ENCODE data around the gene TRIM26. TPM values are rescaled to one million over a fixed set of nuclear protein-coding genes. Genes with fewer than 3 reads are reported as not detected.

TRIM26 gene
- total and polyA plus RNA-seq, 12 donors: 12.0 to 29.0 (median 21.8) TPM

DNA sequence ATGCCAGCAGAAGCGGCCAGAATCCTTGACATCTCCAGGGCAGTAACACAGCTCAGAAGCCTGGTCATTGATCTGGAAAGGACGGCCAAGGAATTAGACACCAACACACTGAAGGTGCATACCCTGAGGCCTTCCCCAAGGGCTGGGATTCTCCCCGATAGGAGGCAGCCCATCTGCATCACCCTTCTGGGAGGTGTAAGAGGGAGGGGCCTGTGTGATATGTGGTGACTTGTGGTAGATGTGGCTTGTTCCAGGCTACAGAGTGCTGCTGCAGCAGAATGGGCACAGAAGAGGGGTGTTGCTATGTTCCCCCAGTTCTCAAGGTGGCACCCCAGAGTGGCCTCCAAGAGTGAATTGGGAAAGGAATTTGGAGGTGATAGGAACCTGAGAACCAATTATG lies 66.1 kb downstream of the TRIM26 start:
- Histone ChIP-seq H3K9me3 (no peaks in the 10 kb centered on the region), H3K27me3 (peaks cover 0 to 52% (median 35%) of the 10 kb centered on the region in 7 donors), H3K36me3 (no peaks in the 10 kb centered on the region), H3K27ac (no peak overlapping the region), H3K4me3 (no peak overlapping the region), H3K4me1 (no peaks in the 10 kb centered on the region)
- no peak for DNase-seq
- WGBS, 2 donors: 68 to 79% methylated on average over 3 of the region's 3 CpGs
- TF ChIP-seq, protein P1, sequence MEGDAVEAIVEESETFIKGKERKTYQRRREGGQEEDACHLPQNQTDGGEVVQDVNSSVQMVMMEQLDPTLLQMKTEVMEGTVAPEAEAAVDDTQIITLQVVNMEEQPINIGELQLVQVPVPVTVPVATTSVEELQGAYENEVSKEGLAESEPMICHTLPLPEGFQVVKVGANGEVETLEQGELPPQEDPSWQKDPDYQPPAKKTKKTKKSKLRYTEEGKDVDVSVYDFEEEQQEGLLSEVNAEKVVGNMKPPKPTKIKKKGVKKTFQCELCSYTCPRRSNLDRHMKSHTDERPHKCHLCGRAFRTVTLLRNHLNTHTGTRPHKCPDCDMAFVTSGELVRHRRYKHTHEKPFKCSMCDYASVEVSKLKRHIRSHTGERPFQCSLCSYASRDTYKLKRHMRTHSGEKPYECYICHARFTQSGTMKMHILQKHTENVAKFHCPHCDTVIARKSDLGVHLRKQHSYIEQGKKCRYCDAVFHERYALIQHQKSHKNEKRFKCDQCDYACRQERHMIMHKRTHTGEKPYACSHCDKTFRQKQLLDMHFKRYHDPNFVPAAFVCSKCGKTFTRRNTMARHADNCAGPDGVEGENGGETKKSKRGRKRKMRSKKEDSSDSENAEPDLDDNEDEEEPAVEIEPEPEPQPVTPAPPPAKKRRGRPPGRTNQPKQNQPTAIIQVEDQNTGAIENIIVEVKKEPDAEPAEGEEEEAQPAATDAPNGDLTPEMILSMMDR (IDR thresholded peaks at IDR 0.05): no peak
- intact Hi-C loops (cut with DNase I): no loop called here
- ATAC-seq: no peak

DNA sequence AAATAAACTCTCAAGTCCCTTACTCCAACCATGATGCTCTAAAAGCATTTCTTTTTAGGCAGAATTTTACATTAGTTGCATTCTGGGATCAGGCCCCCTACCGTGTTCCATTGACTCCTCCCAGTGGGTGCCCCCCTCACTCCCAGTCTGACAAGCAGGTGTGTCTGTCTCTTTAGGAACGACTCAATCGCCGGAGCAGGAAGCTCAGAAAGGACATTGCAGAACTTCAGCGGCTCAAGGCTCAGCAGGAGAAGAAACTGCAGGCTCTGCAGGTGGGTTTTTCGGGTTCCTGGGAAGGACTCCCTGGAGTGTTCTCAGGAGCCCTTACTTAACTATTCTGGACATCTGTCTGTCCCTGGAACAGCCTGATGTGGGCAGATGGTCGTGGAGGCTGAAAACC lies 67.4 kb downstream of the TRIM26 start:
- intact Hi-C loops (cut with DNase I): no loop called here
- no peak overlapping the region for H3K4me3 ChIP-seq
- ATAC-seq: no peak
- no peak overlapping the region for H3K27ac ChIP-seq
- TF ChIP-seq, protein P1 (IDR thresholded peaks at IDR 0.05): no peak
- no peaks in the 10 kb centered on the region for H3K36me3 ChIP-seq
- H3K27me3 ChIP-seq: peaks cover 0 to 59% (median 38%) of the 10 kb centered on the region in 7 donors
- no peak for DNase-seq
- H3K9me3 ChIP-seq: no peaks in the 10 kb centered on the region
- no peaks in the 10 kb centered on the region for H3K4me1 ChIP-seq
- 50 to 56% methylated on average over 7 of the region's 7 CpGs for WGBS, 2 donors

DNA sequence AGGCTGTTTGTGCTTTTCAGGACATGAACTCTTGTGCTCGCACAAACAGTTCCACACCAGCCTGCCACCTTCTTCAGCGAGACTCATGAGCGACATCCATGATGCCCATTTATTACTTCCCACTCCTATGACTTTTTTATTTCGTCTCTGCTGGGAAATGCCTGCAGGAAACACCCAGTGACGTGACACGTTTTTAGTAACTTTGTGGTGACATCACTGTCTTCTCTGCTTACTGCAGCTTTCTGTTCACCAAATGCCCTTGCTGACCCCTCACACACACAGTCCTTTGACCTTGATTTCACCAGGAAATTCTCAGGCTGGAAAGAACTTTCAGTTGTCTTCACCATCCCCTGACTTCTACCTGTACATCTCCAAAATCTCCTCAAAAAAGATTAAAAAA lies 68.4 kb downstream of the TRIM26 start:
- Histone ChIP-seq H3K36me3 (no peaks in the 10 kb centered on the region), H3K27me3 (peaks cover 0 to 60% (median 41%) of the 10 kb centered on the region in 7 donors), H3K27ac (no peak overlapping the region), H3K9me3 (no peaks in the 10 kb centered on the region), H3K4me3 (no peak overlapping the region), H3K4me1 (no peaks in the 10 kb centered on the region)
- DNase-seq: no peak
- ATAC-seq: no peak
- TF ChIP-seq, protein P1 (IDR thresholded peaks at IDR 0.05): no peak
- intact Hi-C loops (cut with DNase I): no loop called here
- 55 to 72% methylated on average over 6 of the region's 6 CpGs for WGBS, 2 donors

DNA sequence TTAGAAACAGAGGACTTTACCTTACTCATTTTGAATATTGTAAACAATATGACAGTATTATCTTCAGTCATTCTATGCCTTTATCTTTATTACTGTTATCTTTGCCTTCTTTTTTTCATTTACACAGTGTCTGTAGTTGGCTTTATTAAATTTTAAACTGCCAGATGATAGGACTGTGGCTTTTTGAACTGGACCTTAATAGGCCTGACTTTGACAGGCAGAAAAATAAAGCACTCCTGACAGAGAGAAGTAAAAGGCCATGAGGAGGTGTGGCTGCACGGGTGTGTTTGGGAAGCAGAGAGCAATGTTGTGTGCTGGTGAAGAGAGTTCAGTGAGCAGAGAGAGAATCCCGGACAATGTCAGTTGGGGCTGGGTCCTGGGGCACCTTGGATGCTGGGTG lies 69.4 kb downstream of the TRIM26 start:
- intact Hi-C loops (cut with DNase I): no loop called here
- no peak for DNase-seq
- H3K4me3 ChIP-seq: no peak overlapping the region
- no peak for ATAC-seq
- TF ChIP-seq, protein P1 (IDR thresholded peaks at IDR 0.05): no peak
- no peaks in the 10 kb centered on the region for H3K4me1 ChIP-seq
- no peaks in the 10 kb centered on the region for H3K36me3 ChIP-seq
- no peak overlapping the region for H3K27ac ChIP-seq
- H3K9me3 ChIP-seq: no peaks in the 10 kb centered on the region
- 67 to 68% methylated on average over 2 of the region's 2 CpGs for WGBS, 2 donors
- H3K27me3 ChIP-seq: peaks cover 0 to 62% (median 41%) of the 10 kb centered on the region in 7 donors

All from heart right ventricle (tissue), 16 donors.